SK-N-SH (cell line): ENCODE results near the gene ATG7. TPM values are rescaled to one million over a fixed set of nuclear protein-coding genes. Genes with fewer than 3 reads are reported as not detected.

ENCODE experiments used
- CTCF ChIA-PET: fragments of 300-600, 350-600 bp; formaldehyde crosslinking; extraction: SDS; loops from one replicate; lab custom pipeline; 2021; lab: Yijun Ruan, JAX
- POLR2A ChIA-PET: fragments of 350-600 bp; sonication (Branson Sonifier 250); formaldehyde crosslinking; extraction: SDS; loops from one replicate; lab custom pipeline; 2020; ENCODE audit warnings: antibody characterized with exemption, inconsistent platforms; lab: Yijun Ruan, JAX
- DNase-seq: peaks from one replicate; pipeline ENCODE4 v3.0.0; 2012
- H2AFZ ChIP-seq: fragments of 200-600 bp; sonication (generic); 2 replicates; pipeline ENCODE4 v1.8.1; 2016; ENCODE audit warnings: antibody characterized with exemption, mild to moderate bottlenecking, low read depth
- H3F3A ChIP-seq: fragments of 200-600 bp; sonication (generic); replicated peaks from 2 replicates; pipeline ENCODE3; 2016; ENCODE audit warnings: antibody characterized with exemption, mild to moderate bottlenecking; ENCODE audit not compliant: insufficient read depth
- H3K27ac ChIP-seq, 2 experiments: fragments of 200-500 bp in 1 of 2; fragments of 200-600 bp in 1 of 2; sonication (Bioruptor generic) in 1 of 2; sonication (generic), shearing (Covaris generic) in 1 of 2; 2 replicates each; pipeline versions ENCODE4 v1.5.1 to v1.6.1; 2014 to 2016; ENCODE audit warnings: low read depth in 2 of 2, inconsistent platforms in 1 of 2, low read length in 1 of 2, mild to moderate bottlenecking in 1 of 2, mixed read lengths in 1 of 2
- H3K27me3 ChIP-seq: fragments of 200-600 bp; sonication (generic), shearing (Covaris generic); 2 replicates; pipeline ENCODE4 v1.6.1; 2016; ENCODE audit warnings: mixed run types; ENCODE audit not compliant: insufficient read depth
- H3K36me3 ChIP-seq, 2 experiments: fragments of 200-500 bp in 1 of 2; fragments of 200-600 bp in 1 of 2; sonication (Bioruptor generic) in 1 of 2; sonication (generic) in 1 of 2; replicated peaks in 1 of 2; 2 replicates each; pipeline versions ENCODE3 to v1.5.1; 2014 to 2016; ENCODE audit warnings: low read length in 1 of 2, mild to moderate bottlenecking in 1 of 2; ENCODE audit not compliant: insufficient read depth in 2 of 2, control insufficient read depth in 1 of 2
- H3K4me1 ChIP-seq, 2 experiments: fragments of 200-500 bp in 1 of 2; fragments of 200-600 bp in 1 of 2; sonication (Bioruptor generic) in 1 of 2; sonication (generic), shearing (Covaris generic) in 1 of 2; 2 replicates each; pipeline versions ENCODE4 v1.5.1 to v1.6.1; 2014 to 2016; ENCODE audit warnings: low read depth in 1 of 2, low read length in 1 of 2, mixed run types in 1 of 2; ENCODE audit not compliant: insufficient read depth in 2 of 2, control insufficient read depth in 1 of 2
- H3K4me2 ChIP-seq: fragments of 200-600 bp; sonication (generic), shearing (Covaris generic); 2 replicates; pipeline ENCODE4 v1.6.1; 2017; ENCODE audit warnings: mixed run types
- H3K4me3 ChIP-seq, 2 experiments: fragments of 200-500 bp in 1 of 2; fragments of 200-600 bp in 1 of 2; sonication (Bioruptor generic) in 1 of 2; sonication (generic), shearing (Covaris generic) in 1 of 2; 2 replicates each; pipeline versions ENCODE4 v1.5.1 to v1.8.1; 2014 to 2016; ENCODE audit warnings: low read depth in 2 of 2, inconsistent platforms in 1 of 2, low read length in 1 of 2, mild to moderate bottlenecking in 1 of 2, mixed read lengths in 1 of 2, moderate library complexity in 1 of 2
- H3K79me2 ChIP-seq: fragments of 200-600 bp; sonication (generic); 2 replicates; pipeline ENCODE4 v1.8.1; 2017; ENCODE audit warnings: mild to moderate bottlenecking; ENCODE audit not compliant: insufficient read depth
- H3K9ac ChIP-seq: fragments of 200-600 bp; sonication (generic); 2 replicates; pipeline ENCODE4 v1.6.1; 2017; ENCODE audit warnings: mixed run types
- H3K9me2 ChIP-seq: fragments of 200-600 bp; sonication (generic); 2 replicates; pipeline ENCODE4 v1.6.1; 2017; ENCODE audit warnings: mixed run types
- H3K9me3 ChIP-seq: fragments of 200-600 bp; sonication (generic); 2 replicates; pipeline ENCODE4 v1.6.1; 2017; ENCODE audit warnings: mixed run types, mild to moderate bottlenecking, moderate library complexity
- H4K20me1 ChIP-seq: fragments of 200-600 bp; sonication (generic); 2 replicates; pipeline ENCODE4 v1.6.1; 2017; ENCODE audit warnings: mild to moderate bottlenecking, mixed run types; ENCODE audit not compliant: insufficient read depth
- CHD2 ChIP-seq: fragments of 150-350 bp; IDR thresholded peaks from 2 replicates; pipeline ENCODE4 v1.6.1; 2018; ENCODE audit warnings: low read length; ENCODE audit not compliant: partially characterized antibody
- EP300 ChIP-seq, 2 experiments: IDR thresholded peaks; 2 replicates each; pipeline versions ENCODE4 v1.4.0 to v1.6.1; 2012; ENCODE audit warnings: borderline replicate concordance in 1 of 2, low read depth in 1 of 2, low read length in 1 of 2
- FOXJ3 ChIP-seq: sonication (generic); formaldehyde crosslinking; IDR thresholded peaks from 2 replicates; pipeline ENCODE4 v1.5.1; 2020; ENCODE audit warnings: mild to moderate bottlenecking, missing genetic modification reagents
- GABPA ChIP-seq: IDR thresholded peaks from 2 replicates; pipeline ENCODE4 v1.4.0; 2012; ENCODE audit warnings: low read depth, mild to moderate bottlenecking
- JUND ChIP-seq: IDR thresholded peaks from 2 replicates; pipeline ENCODE4 v1.4.0; 2012
- MEF2A ChIP-seq: IDR thresholded peaks from 2 replicates; pipeline ENCODE4 v1.4.0; 2012; ENCODE audit warnings: low read depth, borderline replicate concordance
- MXI1 ChIP-seq: IDR thresholded peaks from 2 replicates; pipeline ENCODE4 v1.6.1; 2012; ENCODE audit warnings: mild to moderate bottlenecking, low read depth, low read length, improper control_type of control experiment
- NFIC ChIP-seq: IDR thresholded peaks from 2 replicates; pipeline ENCODE4 v1.4.0; 2012; ENCODE audit warnings: borderline replicate concordance
- RAD21 ChIP-seq: IDR thresholded peaks from 2 replicates; pipeline ENCODE4 v1.6.1; 2012; ENCODE audit warnings: mild to moderate bottlenecking, low read length
- REST ChIP-seq: IDR thresholded peaks from 2 replicates; pipeline ENCODE4 v1.6.1; 2012; ENCODE audit warnings: mild to moderate bottlenecking, low read depth, low read length, moderate library complexity
- RFX5 ChIP-seq: IDR thresholded peaks from 2 replicates; pipeline ENCODE4 v1.6.1; 2012; ENCODE audit warnings: mild to moderate bottlenecking, improper control_type of control experiment, low read length
- RXRA ChIP-seq: IDR thresholded peaks from 2 replicates; pipeline ENCODE4 v1.4.0; 2012; ENCODE audit warnings: low read depth, mild to moderate bottlenecking, borderline replicate concordance
- SIN3A ChIP-seq: IDR thresholded peaks from 2 replicates; pipeline ENCODE4 v1.6.1; 2012; ENCODE audit warnings: low read depth, mild to moderate bottlenecking, low read length, moderate library complexity, borderline replicate concordance
- TAF1 ChIP-seq: IDR thresholded peaks from 2 replicates; pipeline ENCODE4 v1.6.1; 2012; ENCODE audit warnings: low read depth, mild to moderate bottlenecking, low read length, moderate library complexity, borderline replicate concordance
- TCF12 ChIP-seq: IDR thresholded peaks from 2 replicates; pipeline ENCODE4 v1.4.0; 2012
- YY1 ChIP-seq: IDR thresholded peaks from 2 replicates; pipeline ENCODE4 v1.4.0; 2012; ENCODE audit warnings: low read depth, mild to moderate bottlenecking
- ZBTB33 ChIP-seq: IDR thresholded peaks from 2 replicates; pipeline ENCODE4 v1.4.0; 2012; ENCODE audit warnings: low read depth, borderline replicate concordance
- WGBS: methylation state at CpG from one replicate; pipeline ENCODE4 v1.1.6; 2017; ENCODE audit warnings: low lambda C conversion rate; 5-methylcytosine and 5-hydroxymethylcytosine counted together
- polyA plus RNA-seq, 3 experiments: library from polyadenylated mRNA; depleted of rRNA; stranded (reverse); fragments of >200 nt; gene quantifications; 2 replicates each; pipeline ENCODE4 v1.2.3, GENCODE V29; 2012
- TF ChIP-seq, protein P1 (sequence below): fragments of 150-350 bp; IDR thresholded peaks from 2 replicates; pipeline ENCODE4 v1.6.1; 2016; ENCODE audit warnings: mild to moderate bottlenecking, low read depth, low read length

The ATG7 gene
- polyA plus RNA-seq, 1 of the 3 experiments (the other 2 are of a cell fraction): 29.5 TPM

DNA sequence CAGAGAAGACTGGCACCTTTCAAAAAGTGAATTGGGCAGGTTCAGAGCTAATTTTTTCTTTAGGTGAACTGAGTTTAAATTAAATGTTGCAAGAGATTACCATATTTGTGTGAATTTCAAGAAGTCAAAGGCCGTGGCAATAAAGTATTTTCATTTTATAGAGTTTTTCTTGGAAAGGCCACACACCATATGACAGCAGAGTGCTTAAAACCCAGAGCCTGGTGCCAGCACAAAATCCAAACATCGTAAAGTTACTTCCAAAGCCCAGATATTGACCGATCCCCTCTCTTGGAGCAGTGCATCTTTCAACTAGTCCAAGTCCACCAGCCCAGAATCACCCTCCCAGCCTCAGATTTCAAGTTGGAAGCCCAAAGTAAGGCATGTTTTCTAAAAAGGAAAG, 207.0 kb downstream of the ATG7 start (continued):
- no peak for TF ChIP-seq REST

DNA sequence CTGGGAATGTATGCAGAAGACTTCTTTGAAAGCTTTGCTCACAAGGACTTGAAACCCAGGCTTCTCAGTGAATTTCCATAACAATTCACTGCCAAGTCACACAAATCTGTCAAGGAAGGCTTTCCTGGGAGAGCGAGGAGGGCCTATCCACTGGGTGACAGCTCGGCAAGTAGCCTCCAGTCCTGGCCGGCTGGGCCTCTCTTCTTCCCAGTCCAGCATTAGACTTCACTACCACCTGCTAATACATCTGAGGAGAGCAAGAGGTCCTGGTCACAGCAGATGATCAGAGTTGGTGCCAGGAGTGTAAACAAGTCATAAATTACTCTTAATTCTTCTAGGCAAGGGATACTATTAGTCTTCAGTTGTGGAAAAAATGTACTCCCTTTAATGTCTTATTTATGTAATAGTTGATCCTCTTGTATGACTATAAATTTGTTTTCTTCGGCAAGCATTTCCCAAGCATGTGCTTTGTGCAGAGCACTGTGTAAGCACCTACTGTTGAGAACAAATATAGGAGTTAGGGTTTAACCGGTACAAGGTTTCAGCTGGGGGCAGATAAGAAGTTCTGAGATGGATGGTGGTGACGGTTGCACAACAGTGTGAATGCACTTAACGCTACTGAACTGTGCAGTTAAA, 208.6 kb downstream of the ATG7 start:
- no peak overlapping the region for H3K9ac ChIP-seq
- WGBS: 91% methylated on average over 7 of the region's 7 CpGs
- TF ChIP-seq RAD21: no peak
- TF ChIP-seq, protein P1, sequence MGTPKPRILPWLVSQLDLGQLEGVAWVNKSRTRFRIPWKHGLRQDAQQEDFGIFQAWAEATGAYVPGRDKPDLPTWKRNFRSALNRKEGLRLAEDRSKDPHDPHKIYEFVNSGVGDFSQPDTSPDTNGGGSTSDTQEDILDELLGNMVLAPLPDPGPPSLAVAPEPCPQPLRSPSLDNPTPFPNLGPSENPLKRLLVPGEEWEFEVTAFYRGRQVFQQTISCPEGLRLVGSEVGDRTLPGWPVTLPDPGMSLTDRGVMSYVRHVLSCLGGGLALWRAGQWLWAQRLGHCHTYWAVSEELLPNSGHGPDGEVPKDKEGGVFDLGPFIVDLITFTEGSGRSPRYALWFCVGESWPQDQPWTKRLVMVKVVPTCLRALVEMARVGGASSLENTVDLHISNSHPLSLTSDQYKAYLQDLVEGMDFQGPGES: no peak
- no peak for TF ChIP-seq TCF12
- no peak for TF ChIP-seq MXI1
- no peak for TF ChIP-seq CHD2
- TF ChIP-seq RFX5: no peak
- no peak for TF ChIP-seq GABPA
- no peak for TF ChIP-seq SIN3A
- peaks cover 10 to 31% of the 10 kb centered on the region in 2 experiments for H3K4me1 ChIP-seq
- no peaks in the 10 kb centered on the region for H3K9me2 ChIP-seq
- H3K27me3 ChIP-seq: no peaks in the 10 kb centered on the region
- H4K20me1 ChIP-seq: no peaks in the 10 kb centered on the region
- no peaks in the 10 kb centered on the region for H3K36me3 ChIP-seq
- H2AFZ ChIP-seq: no peak overlapping the region
- no peak overlapping the region for H3K27ac ChIP-seq
- H3K79me2 ChIP-seq: no peaks in the 10 kb centered on the region
- no peak overlapping the region for H3K4me3 ChIP-seq
- no peak for DNase-seq
- no peaks in the 10 kb centered on the region for H3K9me3 ChIP-seq
- ChIA-PET CTCF (interaction anchor here (0.6 kb wide), 1 partner anchor 420 kb away, joined by 3 read pairs; no protein-coding TSS in a partner anchor), POLR2A (no interaction called here)
- H3K4me2 ChIP-seq: no peak overlapping the region
- peaks cover 23% of the 10 kb centered on the region for H3F3A ChIP-seq

GRCh38 chr3:11481556-11481955, 209.4 kb downstream of the ATG7 start:
- POLR2A ChIA-PET: no interaction called here
- DNase-seq: no peak
- H3K9me2 ChIP-seq: no peaks in the 10 kb centered on the region
- TF ChIP-seq TCF12 (no peak), NFIC (no peak), JUND (no peak), RAD21 (no peak), ZBTB33 (no peak), FOXJ3 (CRISPR knock-in tag) (no peak), MEF2A (no peak), EP300 (IDR thresholded peaks at IDR 0.05; ENCODE audit: borderline replicate concordance in 1 of 2, low read depth in 1 of 2, low read length in 1 of 2) (no peak), RXRA (no peak), GABPA (no peak), YY1 (no peak), TAF1 (no peak)
- TF ChIP-seq, protein P1: no peak
- no peaks in the 10 kb centered on the region for H3K36me3 ChIP-seq
- peaks cover 20% of the 10 kb centered on the region for H3F3A ChIP-seq
- H3K4me1 ChIP-seq: peaks cover 10 to 25% of the 10 kb centered on the region in 2 experiments; a peak in 3 of 4 replicates
- no peak overlapping the region for H3K9ac ChIP-seq
- no peak overlapping the region for H3K4me2 ChIP-seq
- no peak overlapping the region for H3K4me3 ChIP-seq
- H3K27me3 ChIP-seq: no peaks in the 10 kb centered on the region
- no peak overlapping the region for H3K27ac ChIP-seq
- H3K79me2 ChIP-seq: no peaks in the 10 kb centered on the region
- no peak overlapping the region for H2AFZ ChIP-seq
- H3K9me3 ChIP-seq: no peaks in the 10 kb centered on the region
- WGBS: 100% methylated on average over 2 of the region's 3 CpGs
- H4K20me1 ChIP-seq: no peaks in the 10 kb centered on the region
- CTCF ChIA-PET: interaction anchor here (0.6 kb wide), 1 partner anchor 16 kb away, joined by 3 read pairs; no protein-coding TSS in a partner anchor
